Measurements from ENCODE around the gene CLDN16.

Gene CLDN16

GRCh38 chr3:190357468-190357867, 30.5 kb upstream of the CLDN16 start:
- no peaks in the 10 kb centered on the region for H3K9me3 ChIP-seq (ENCODE audit: severe bottlenecking)
- H3K4me1 ChIP-seq (ENCODE audit: insufficient read depth, poor library complexity, severe bottlenecking) = peaks cover 7% of the 10 kb centered on the region
- H3K27me3 ChIP-seq (ENCODE audit: insufficient read depth, poor library complexity, severe bottlenecking) = no peaks in the 10 kb centered on the region
- H3K27ac ChIP-seq (ENCODE audit: poor library complexity, severe bottlenecking) = no peak overlapping the region
- H3K36me3 ChIP-seq (ENCODE audit: low read depth) = no peaks in the 10 kb centered on the region
- no peak for DNase-seq (ENCODE audit: low spot score)
- no peak for TF ChIP-seq CTCF (IDR thresholded peaks at IDR 0.05; ENCODE audit: poor library complexity, severe bottlenecking)
- H3K4me3 ChIP-seq (ENCODE audit: severe bottlenecking) = no peak overlapping the region
- ATAC-seq (ENCODE audit: low read depth) = no peak

- no peak for TF ChIP-seq CTCF (IDR thresholded peaks at IDR 0.05; ENCODE audit: poor library complexity, severe bottlenecking)
- no peak overlapping the region for H3K4me3 ChIP-seq (ENCODE audit: severe bottlenecking)
- peaks cover 7% of the 10 kb centered on the region for H3K4me1 ChIP-seq (ENCODE audit: insufficient read depth, poor library complexity, severe bottlenecking)
- H3K27me3 ChIP-seq (ENCODE audit: insufficient read depth, poor library complexity, severe bottlenecking) = no peaks in the 10 kb centered on the region
- ATAC-seq (ENCODE audit: low read depth) (no peak), DNase-seq (ENCODE audit: low spot score) (no peak)
- H3K27ac ChIP-seq (ENCODE audit: poor library complexity, severe bottlenecking) = no peak overlapping the region
- no peaks in the 10 kb centered on the region for H3K36me3 ChIP-seq (ENCODE audit: low read depth)
- H3K9me3 ChIP-seq (ENCODE audit: severe bottlenecking) = no peaks in the 10 kb centered on the region
Measured at GRCh38 chr3:190359813-190360212, 28.1 kb upstream of the CLDN16 start.

- H3K27me3 ChIP-seq (ENCODE audit: insufficient read depth, poor library complexity, severe bottlenecking) = no peaks in the 10 kb centered on the region
- H3K9me3 ChIP-seq (ENCODE audit: severe bottlenecking) = no peaks in the 10 kb centered on the region
- H3K4me3 ChIP-seq (ENCODE audit: severe bottlenecking) = no peak overlapping the region
- DNase-seq (ENCODE audit: low spot score) = no peak
- no peak overlapping the region for H3K27ac ChIP-seq (ENCODE audit: poor library complexity, severe bottlenecking)
- no peaks in the 10 kb centered on the region for H3K36me3 ChIP-seq (ENCODE audit: low read depth)
- H3K4me1 ChIP-seq (ENCODE audit: insufficient read depth, poor library complexity, severe bottlenecking) = peaks cover 7% of the 10 kb centered on the region
- ATAC-seq (ENCODE audit: low read depth) = no peak
- no peak for TF ChIP-seq CTCF (IDR thresholded peaks at IDR 0.05; ENCODE audit: poor library complexity, severe bottlenecking)
Measured at GRCh38 chr3:190360228-190360627, 27.7 kb upstream of the CLDN16 start.

- Histone ChIP-seq H3K36me3 (ENCODE audit: low read depth) (no peaks in the 10 kb centered on the region), H3K4me1 (ENCODE audit: insufficient read depth, poor library complexity, severe bottlenecking) (peaks cover 20% of the 10 kb centered on the region), H3K27ac (ENCODE audit: poor library complexity, severe bottlenecking) (no peak overlapping the region), H3K9me3 (ENCODE audit: severe bottlenecking) (no peaks in the 10 kb centered on the region), H3K4me3 (ENCODE audit: severe bottlenecking) (no peak overlapping the region), H3K27me3 (ENCODE audit: insufficient read depth, poor library complexity, severe bottlenecking) (no peaks in the 10 kb centered on the region)
- ATAC-seq (ENCODE audit: low read depth) = no peak
- no peak for TF ChIP-seq CTCF (IDR thresholded peaks at IDR 0.05; ENCODE audit: poor library complexity, severe bottlenecking)
- no peak for DNase-seq (ENCODE audit: low spot score)
Measured at GRCh38 chr3:190361791-190362190, 26.2 kb upstream of the CLDN16 start.

- H3K27ac ChIP-seq (ENCODE audit: poor library complexity, severe bottlenecking) = no peak overlapping the region
- H3K4me3 ChIP-seq (ENCODE audit: severe bottlenecking) = no peak overlapping the region
- DNase-seq (ENCODE audit: low spot score) (no peak), ATAC-seq (ENCODE audit: low read depth) (no peak)
- H3K36me3 ChIP-seq (ENCODE audit: low read depth) = no peaks in the 10 kb centered on the region
- TF ChIP-seq CTCF (IDR thresholded peaks at IDR 0.05; ENCODE audit: poor library complexity, severe bottlenecking) = no peak
- no peaks in the 10 kb centered on the region for H3K9me3 ChIP-seq (ENCODE audit: severe bottlenecking)
- H3K27me3 ChIP-seq (ENCODE audit: insufficient read depth, poor library complexity, severe bottlenecking) = no peaks in the 10 kb centered on the region
- peaks cover 17% of the 10 kb centered on the region for H3K4me1 ChIP-seq (ENCODE audit: insufficient read depth, poor library complexity, severe bottlenecking)
Measured at GRCh38 chr3:190362258-190362657, 25.7 kb upstream of the CLDN16 start.

Measured in RWPE2 (cell line).